ENCODE data around the gene SMPD3.

SMPD3 gene

GRCh38 chr16:68346892-68347480, 101.3 kb downstream of the SMPD3 start:
- Histone ChIP-seq H3K27ac (replicated peaks) (no peak overlapping the region), H3K4me3 (replicated peaks; ENCODE audit: insufficient read depth, low read length) (no peak overlapping the region), H3K27me3 (ENCODE audit: insufficient read depth, poor library complexity, severe bottlenecking) (no peaks in the 10 kb centered on the region)
- TF ChIP-seq REST (IDR thresholded peaks at IDR 0.05; ENCODE audit: insufficient replicate concordance, low read depth) (no peak), SPI1 (IDR thresholded peaks at IDR 0.05; ENCODE audit: borderline replicate concordance, low read depth) (no peak), POLR2AphosphoS5 (IDR thresholded peaks at IDR 0.05; ENCODE audit: low read depth) (no peak), GABPA (IDR thresholded peaks at IDR 0.05; ENCODE audit: low read depth) (no peak), CTCF (IDR thresholded peaks at IDR 0.05; ENCODE audit: insufficient read depth, low read length) (no peak)
- no peak for DNase-seq (ENCODE audit: low read depth in 1 of 2, low spot score in 1 of 2)

GRCh38 chr16:68345958-68346635, 102.2 kb downstream of the SMPD3 start:
- H3K4me3 ChIP-seq (replicated peaks; ENCODE audit: insufficient read depth, low read length), result no peak overlapping the region
- no peaks in the 10 kb centered on the region for H3K27me3 ChIP-seq (ENCODE audit: insufficient read depth, poor library complexity, severe bottlenecking)
- H3K27ac ChIP-seq (replicated peaks), result no peak overlapping the region
- no peak for DNase-seq (ENCODE audit: low read depth in 1 of 2, low spot score in 1 of 2)
- TF ChIP-seq POLR2AphosphoS5 (IDR thresholded peaks at IDR 0.05; ENCODE audit: low read depth), result no peak
- TF ChIP-seq REST (IDR thresholded peaks at IDR 0.05; ENCODE audit: insufficient replicate concordance, low read depth), result no peak
- TF ChIP-seq GABPA (IDR thresholded peaks at IDR 0.05; ENCODE audit: low read depth), result no peak
- no peak for TF ChIP-seq CTCF (IDR thresholded peaks at IDR 0.05; ENCODE audit: insufficient read depth, low read length)
- TF ChIP-seq SPI1 (IDR thresholded peaks at IDR 0.05; ENCODE audit: borderline replicate concordance, low read depth), result no peak

GRCh38 chr16:68345351-68345810, 102.9 kb downstream of the SMPD3 start:
- no peak overlapping the region for H3K27ac ChIP-seq (replicated peaks)
- H3K27me3 ChIP-seq (ENCODE audit: insufficient read depth, poor library complexity, severe bottlenecking), result no peaks in the 10 kb centered on the region
- no peak overlapping the region for H3K4me3 ChIP-seq (replicated peaks; ENCODE audit: insufficient read depth, low read length)
- DNase-seq (ENCODE audit: low read depth in 1 of 2, low spot score in 1 of 2), result no peak
- TF ChIP-seq POLR2AphosphoS5 (IDR thresholded peaks at IDR 0.05; ENCODE audit: low read depth) (no peak), REST (IDR thresholded peaks at IDR 0.05; ENCODE audit: insufficient replicate concordance, low read depth) (no peak), CTCF (IDR thresholded peaks at IDR 0.05; ENCODE audit: insufficient read depth, low read length) (no peak), SPI1 (IDR thresholded peaks at IDR 0.05; ENCODE audit: borderline replicate concordance, low read depth) (no peak), GABPA (IDR thresholded peaks at IDR 0.05; ENCODE audit: low read depth) (no peak)

Measured in HL-60 (cell line).